ENCODE data around the gene SDF2. TPM values are rescaled to one million over a fixed set of nuclear protein-coding genes. Genes with fewer than 3 reads are reported as not detected.

The SDF2 gene
- total and polyA plus RNA-seq, 9 of the 15 experiments (the other 6 are each of a cell fraction or from before 2014, with no cell fraction given) = 41.2 to 132 (median 65.6) TPM

GRCh38 chr17:28598799-28599310 lies 62.9 kb downstream of the SDF2 start, which contains the start of gene SPAG5 (continued):
- no peak for TF ChIP-seq DLX4 (CRISPR knock-in tag; IDR thresholded peaks at IDR 0.05)
- no peak for TF ChIP-seq MECOM (CRISPR knock-in tag; IDR thresholded peaks at IDR 0.05)
- no peak; the same call in 1 of the 2 replicates for TF ChIP-seq TAF7 (tag; IDR thresholded peaks at IDR 0.05)
- TF ChIP-seq ZNF217 (CRISPR knock-in tag; IDR thresholded peaks at IDR 0.05) = no peak
- TF ChIP-seq, protein P1, sequence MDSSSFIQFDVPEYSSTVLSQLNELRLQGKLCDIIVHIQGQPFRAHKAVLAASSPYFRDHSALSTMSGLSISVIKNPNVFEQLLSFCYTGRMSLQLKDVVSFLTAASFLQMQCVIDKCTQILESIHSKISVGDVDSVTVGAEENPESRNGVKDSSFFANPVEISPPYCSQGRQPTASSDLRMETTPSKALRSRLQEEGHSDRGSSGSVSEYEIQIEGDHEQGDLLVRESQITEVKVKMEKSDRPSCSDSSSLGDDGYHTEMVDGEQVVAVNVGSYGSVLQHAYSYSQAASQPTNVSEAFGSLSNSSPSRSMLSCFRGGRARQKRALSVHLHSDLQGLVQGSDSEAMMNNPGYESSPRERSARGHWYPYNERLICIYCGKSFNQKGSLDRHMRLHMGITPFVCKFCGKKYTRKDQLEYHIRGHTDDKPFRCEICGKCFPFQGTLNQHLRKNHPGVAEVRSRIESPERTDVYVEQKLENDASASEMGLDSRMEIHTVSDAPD (CRISPR knock-in tag; IDR thresholded peaks at IDR 0.05) = no peak
- no peak for TF ChIP-seq KLF1 (tag; IDR thresholded peaks at IDR 0.05)
- no peak for TF ChIP-seq ZNF75A (CRISPR knock-in tag; IDR thresholded peaks at IDR 0.05)
- TF ChIP-seq SRSF3 (IDR thresholded peaks at IDR 0.05; ENCODE audit: insufficient read depth, low read length) = no peak
- no peak for TF ChIP-seq GTF2A2 (tag; IDR thresholded peaks at IDR 0.05)
- no peak for TF ChIP-seq DACH1 (IDR thresholded peaks at IDR 0.05; ENCODE audit: partially characterized antibody)
- TF ChIP-seq MEIS2 (IDR thresholded peaks at IDR 0.05; ENCODE audit: partially characterized antibody) = peak; percentile 28
- no peak for TF ChIP-seq SRSF9 (IDR thresholded peaks at IDR 0.05; ENCODE audit: borderline replicate concordance, low read depth, low read length)
- no peak for TF ChIP-seq KDM2B (CRISPR knock-in tag; IDR thresholded peaks at IDR 0.05)
- TF ChIP-seq NUFIP1 (IDR thresholded peaks at IDR 0.05; ENCODE audit: partially characterized antibody) = no peak
- TF ChIP-seq STAT5A (IDR thresholded peaks at IDR 0.05; ENCODE audit: borderline replicate concordance, low read length) = no peak
- TF ChIP-seq EZH2 (IDR thresholded peaks at IDR 0.05; ENCODE audit: borderline replicate concordance, low read depth, low read length) = no peak
- TF ChIP-seq ZNF263 (CRISPR knock-in tag; IDR thresholded peaks at IDR 0.05; ENCODE audit: borderline replicate concordance) = peak; percentile 84
- TF ChIP-seq HIVEP1 (CRISPR knock-in tag; IDR thresholded peaks at IDR 0.05) = no peak
- no peak for TF ChIP-seq EHMT2 (IDR thresholded peaks at IDR 0.05)
- no peak for TF ChIP-seq MTA1 (IDR thresholded peaks at IDR 0.05; ENCODE audit: borderline replicate concordance)
- TF ChIP-seq ZKSCAN3 (CRISPR knock-in tag; IDR thresholded peaks at IDR 0.05) = no peak
- no peak for TF ChIP-seq NCOA2 (IDR thresholded peaks at IDR 0.05; ENCODE audit: partially characterized antibody in 2 of 2)
- TF ChIP-seq POLR2AphosphoS5 (IDR thresholded peaks at IDR 0.05; ENCODE audit: control insufficient read depth, insufficient read depth, low read depth, low read length) = peak; percentile 91
- no peak for TF ChIP-seq ZNF253 (CRISPR knock-in tag; conservative IDR thresholded peaks at IDR 0.05)
- TF ChIP-seq POLR3A (IDR thresholded peaks at IDR 0.05; ENCODE audit: borderline replicate concordance, extremely low read depth, insufficient read depth, insufficient read length) = no peak
- no peak for TF ChIP-seq PCBP2 (IDR thresholded peaks at IDR 0.05; ENCODE audit: low read depth, low read length, poor library complexity, severe bottlenecking)
- peak; percentile 35; the same call in 1 of the 2 replicates for TF ChIP-seq ETV1 (tag; conservative IDR thresholded peaks at IDR 0.05; ENCODE audit: low read depth)
- TF ChIP-seq FOXM1 (IDR thresholded peaks at IDR 0.05; ENCODE audit: low read depth) = peak; percentile 97
- TF ChIP-seq FOXM1 (CRISPR knock-in tag; IDR thresholded peaks at IDR 0.05; ENCODE audit: low read depth) = no peak
- peak; percentile 73 for TF ChIP-seq NFYB (IDR thresholded peaks at IDR 0.05; ENCODE audit: extremely low read depth, insufficient read length)
- no peak for TF ChIP-seq ZNF274 (IDR thresholded peaks at IDR 0.05; ENCODE audit: borderline replicate concordance, low read depth, low read length)
- peak; percentile 95 for TF ChIP-seq CBX1 (IDR thresholded peaks at IDR 0.05; ENCODE audit: low read depth)
